Nucleus accumbens (tissue), 56 donors: ENCODE data around the gene DNM2.
"Not testable (repeated sequence)": the region's sequence is repeated elsewhere in the genome, so short reads cannot be mapped to it uniquely, and the experiment has no call there.

Experiments
- DNase-seq, 56 donors: peaks; one replicate each; lab custom pipeline; 2025; lab: John Stamatoyannopoulos, UW

DNM2 gene

DNA sequence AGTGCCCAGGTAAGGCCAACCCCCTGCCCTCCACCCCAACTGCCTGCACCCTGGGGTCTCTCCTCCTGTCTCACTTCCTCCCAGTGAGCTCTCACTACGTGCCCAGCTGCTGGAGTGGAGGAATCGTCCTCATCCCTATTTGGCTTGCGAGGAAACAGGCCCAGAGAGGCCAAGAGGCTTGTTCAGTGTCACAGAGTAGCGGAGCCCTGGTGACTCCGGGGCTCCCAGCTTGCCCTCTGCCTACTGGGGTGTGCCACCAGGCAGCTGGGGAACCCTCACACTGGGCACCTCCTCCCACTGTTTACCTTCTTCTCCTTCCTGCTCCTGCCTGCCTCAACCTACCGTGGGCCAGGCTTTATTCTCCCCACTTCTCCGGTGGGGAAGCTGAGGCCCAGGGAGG lies 112.5 kb downstream of the DNM2 start:
- no peak for DNase-seq

GRCh38 chr19:10830931-10831779 lies 113.3 kb downstream of the DNM2 start:
- no peak for DNase-seq

DNA sequence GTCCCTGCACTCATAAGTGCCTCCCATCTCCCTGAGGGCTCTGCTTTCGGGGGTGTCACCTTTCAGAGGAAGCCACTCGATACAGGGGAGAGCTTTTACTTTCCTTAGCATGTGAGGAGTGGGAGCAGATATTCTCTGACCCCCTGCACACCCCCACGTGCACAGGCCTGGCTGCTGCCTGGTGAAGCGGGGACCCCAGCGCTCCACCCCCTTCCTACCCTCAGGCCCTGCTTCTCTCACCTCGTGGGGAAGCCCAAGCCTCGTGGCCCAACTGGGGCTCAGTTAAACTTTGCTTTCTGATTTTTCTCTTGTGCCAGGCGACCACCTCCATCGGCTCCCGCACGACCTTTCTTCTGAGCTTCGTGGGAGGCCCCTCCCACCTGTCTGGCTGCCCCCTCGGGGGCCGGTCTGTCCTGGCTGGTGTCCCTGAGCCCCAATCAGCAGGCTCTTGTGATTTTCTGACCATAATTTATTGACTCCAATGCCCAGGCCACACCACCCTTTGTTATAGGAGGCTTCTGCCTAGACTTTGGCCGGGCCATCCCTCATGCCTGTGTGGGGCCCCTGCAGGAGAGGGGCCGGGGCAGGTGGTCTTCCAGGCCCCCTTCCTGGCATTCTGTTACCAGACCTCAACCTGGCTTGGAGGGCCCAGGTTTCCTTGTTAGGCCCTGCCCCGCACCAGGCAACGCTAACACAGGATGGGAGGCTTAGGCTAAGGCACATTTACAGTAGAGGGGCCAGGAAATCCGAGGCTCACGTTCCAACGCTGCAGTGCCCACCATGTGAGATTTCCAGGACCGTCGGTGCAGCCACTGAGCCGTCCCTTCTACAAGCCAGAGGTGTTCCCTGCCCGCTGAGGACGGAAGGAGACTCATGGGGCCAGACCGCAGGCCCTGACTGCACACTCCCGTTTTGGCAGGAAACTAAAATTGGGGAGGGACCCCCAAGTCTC lies 114.4 kb downstream of the DNM2 start:
- DNase-seq = no peak

- no peak for DNase-seq
Measured at GRCh38 chr19:10832939-10833296, 115.0 kb downstream of the DNM2 start.

DNA sequence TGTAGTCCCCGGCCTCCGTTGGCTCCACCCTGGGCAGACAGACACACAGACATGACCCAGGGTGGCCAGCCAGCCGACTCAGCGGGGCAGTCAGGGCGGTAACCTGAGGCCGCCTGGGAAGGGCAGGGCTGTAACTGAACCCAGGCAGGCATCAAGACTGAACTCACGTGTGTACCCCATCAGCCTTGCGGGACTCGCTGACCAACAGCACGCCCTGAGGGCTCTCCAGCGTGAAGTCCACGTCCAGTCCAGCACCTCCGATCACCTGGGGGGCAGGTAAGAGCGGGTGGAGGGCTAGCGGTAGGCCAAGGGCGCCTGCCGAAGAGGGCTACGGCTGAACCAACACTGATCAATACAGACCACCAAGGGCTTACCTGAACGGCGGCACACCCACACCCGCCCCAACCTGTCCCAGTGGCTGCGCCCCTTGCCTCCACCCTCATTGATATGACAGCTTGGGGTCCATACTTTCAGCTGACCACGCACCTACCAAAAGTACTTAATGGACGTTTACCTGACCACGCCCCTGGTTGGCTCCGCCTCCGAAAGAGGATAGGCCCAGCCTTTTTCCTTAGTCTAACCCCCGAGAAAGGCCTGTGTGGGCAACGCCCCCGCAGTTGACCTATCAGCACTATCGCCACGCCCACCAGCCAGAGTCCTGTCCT lies 117.3 kb downstream of the DNM2 start:
- DNase-seq = peak in 6 of 56 donors; percentile 19 to 63 (median 40)

GRCh38 chr19:10835754-10836478 lies 118.0 kb downstream of the DNM2 start, which contains the start of gene TMED1:
Gene TMED1, minus strand, starts transcription at chr19:10836212. Its CDS starts 21 bp downstream, at chr19:10836191.
- DNase-seq = peak; percentile 87 to 100 (median 96)

DNA sequence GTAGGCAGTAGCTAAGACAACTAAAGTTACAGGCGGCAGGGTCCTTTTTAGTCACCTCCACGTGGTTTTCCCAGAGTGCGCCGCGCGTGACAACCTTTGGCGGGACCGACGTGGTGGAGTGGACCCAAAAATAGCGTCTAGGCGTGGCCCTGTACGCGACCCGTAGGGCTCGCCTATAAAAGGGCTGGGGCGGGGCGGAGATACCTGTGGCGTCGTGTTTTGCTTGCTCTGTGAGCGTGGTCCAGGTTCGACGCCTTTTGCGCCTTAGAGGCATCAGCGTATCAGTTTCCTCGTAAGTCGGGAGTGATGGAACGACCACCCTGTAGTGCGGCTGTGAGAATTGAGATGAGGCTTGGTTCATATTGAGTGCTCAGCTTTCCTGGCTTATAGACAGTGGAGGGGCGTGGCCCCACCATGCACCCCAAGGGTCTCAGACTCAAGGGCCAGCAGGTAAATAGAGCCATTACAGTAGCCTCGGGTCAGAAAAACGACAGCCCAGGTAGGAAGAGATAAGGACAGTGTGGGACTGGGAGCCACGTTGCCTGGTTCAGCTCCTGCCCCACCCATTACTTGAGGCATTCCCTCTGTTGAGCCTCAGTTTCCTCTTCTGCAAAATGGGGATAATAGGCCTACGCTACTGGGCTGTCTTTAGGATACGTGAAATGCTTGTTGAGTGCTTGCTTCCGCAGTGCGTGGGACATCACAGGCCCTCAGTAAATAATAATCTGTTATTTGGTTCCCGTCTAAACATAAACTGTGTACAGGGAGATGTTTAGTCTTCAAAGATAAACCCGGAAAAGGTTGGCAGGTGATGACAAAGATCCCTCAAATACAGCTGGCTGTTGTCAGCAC lies 118.8 kb downstream of the DNM2 start:
- DNase-seq = peak in 39 of 56 donors; percentile 52 to 98 (median 90)

GRCh38 chr19:10837649-10838048 lies 119.8 kb downstream of the DNM2 start:
- DNase-seq = not testable (repeated sequence)

DNA sequence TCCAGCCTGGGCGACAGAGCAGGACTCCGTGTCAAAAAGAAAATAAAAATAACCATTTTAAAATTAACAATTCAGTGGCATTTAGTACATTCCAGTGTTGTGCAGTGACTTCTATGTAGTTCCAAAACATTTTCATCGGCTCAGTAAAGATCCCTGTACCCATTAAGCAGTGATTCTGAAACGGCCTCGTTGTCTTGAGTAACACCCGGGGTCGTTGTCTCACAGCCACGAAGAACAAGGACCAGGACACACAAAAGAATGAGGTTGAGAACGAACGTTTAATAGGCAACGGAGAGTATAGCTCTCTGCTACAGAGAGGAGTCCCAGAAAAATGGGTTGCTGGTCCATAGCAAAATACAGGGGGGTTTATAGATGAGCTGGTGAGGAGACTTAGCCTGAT lies 120.5 kb downstream of the DNM2 start:
- no peak for DNase-seq

DNA sequence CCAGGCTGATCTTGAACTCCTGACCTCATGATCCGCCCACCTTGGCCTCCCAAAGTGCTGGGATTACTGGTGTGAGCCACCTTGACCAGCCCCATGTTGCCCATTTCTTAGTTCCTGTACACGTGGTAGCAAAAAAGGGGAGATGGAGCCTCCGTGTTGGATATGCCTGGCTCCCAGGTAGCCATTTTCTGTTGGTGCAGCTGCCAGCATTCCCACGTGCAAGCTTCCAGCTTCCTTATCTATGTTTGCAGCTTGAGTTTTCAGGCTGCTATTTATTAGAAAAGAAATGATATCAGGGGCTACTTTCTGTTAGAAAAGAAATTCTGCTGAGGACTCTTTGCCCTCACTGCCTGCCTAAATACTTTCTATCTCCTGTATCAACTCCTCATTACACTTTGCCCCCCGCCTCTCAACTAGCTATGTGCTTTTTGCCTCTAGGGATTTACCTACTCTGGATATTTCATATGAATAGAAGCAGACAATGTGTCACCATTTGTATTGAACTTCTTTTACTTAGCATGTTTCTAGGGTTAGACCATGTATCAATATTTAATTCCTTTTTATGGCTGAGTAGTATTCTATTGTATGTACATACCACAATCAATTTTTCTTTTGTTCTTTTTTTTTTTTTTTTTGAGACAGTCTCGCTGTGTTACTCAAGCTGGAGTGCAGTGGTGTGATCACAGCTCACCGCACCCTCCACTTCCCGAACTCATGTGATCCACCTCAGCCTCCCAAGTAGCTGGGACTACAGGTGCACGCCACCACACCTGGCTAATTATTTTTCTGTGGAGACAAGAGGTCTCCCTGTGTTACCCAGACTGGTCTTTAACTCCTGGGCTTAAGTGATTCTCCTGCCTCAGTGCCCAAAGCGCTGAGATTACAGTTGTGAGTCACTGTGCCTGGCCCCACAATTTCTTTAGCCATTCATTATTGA lies 121.5 kb downstream of the DNM2 start:
- DNase-seq = no peak

- DNase-seq = no peak
Measured at GRCh38 chr19:10842788-10843187, 124.9 kb downstream of the DNM2 start.

- DNase-seq = no peak
Measured at GRCh38 chr19:10846500-10847202, 128.8 kb downstream of the DNM2 start.

DNA sequence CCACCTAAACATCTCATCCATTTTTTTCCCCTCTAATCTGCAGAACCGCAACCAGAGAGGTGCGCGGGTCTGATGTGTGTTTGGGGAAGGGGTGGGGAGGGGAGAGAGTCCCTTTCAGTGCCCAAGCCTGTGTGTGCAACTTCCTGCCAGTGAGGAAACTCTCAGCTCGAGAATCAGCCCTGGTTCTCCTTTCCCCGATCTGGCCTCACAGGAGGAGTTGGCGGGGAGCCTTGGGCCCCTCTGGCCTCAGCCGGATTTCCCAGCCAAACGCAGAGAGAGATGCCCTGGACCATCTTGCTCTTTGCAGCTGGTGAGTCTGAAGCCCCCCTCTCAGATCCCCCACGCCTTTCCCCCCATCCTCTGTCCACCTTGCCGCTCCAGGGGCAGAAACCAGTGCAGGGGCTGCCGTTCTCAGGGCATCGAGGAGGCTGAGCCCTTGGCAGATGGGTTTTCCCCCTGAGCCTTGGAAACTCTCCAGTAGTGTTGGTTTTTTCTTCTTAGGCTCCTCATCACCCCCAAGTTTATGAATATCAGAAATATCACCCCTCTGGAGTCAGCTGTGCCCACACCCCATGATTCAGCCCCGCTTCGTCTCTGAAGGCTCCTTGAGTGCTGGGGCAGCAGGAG lies 130.5 kb downstream of the DNM2 start, which contains the start of gene C19orf38:
Gene C19orf38, plus strand, starts transcription at position 186 of the 627 bp plus-strand sequence. Its CDS starts 94 bp downstream, at position 280.
- peak in 1 of 56 donors; percentile 26 for DNase-seq

DNA sequence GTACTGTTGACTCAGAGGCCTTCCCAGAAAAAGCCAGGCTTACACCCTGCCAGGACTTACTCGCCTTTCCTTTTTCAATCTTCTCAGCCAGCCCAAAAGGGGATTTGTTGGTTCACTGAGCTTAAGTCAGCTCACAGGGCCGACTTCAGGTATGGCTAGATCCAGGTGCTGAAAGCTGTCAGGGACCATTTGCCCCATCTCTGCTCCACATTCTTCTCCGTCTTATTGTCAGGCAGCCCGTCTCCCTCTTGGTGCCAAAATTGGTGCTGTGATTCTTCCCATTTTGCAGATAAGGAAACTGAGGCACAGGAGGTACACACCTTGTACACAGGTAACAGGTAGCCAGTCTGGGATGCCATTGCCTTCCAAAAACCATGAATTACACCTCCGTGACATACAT lies 132.8 kb downstream of the DNM2 start:
- no peak for DNase-seq

- no peak for DNase-seq
Measured at GRCh38 chr19:10852098-10852800, 134.4 kb downstream of the DNM2 start.

DNA sequence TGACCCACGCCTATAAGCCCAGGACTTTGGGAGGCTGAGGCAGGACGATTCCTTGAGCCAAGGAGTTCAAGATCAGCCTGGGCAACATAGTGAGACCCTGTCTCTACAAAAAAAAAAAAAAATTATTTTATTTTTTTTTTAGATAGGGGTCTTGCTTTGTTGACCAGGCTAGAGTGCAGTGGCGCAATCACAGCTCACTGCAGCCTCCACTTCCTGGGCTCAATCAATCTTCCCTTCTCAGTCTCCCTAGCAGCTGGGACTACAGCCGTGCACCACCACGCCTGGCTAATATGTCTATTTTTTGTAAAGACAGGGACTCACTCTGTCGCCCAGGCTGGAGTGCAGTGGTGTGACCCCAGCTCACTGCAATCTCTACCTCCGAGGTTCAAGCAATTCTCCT lies 135.1 kb downstream of the DNM2 start:
- no peak for DNase-seq
